ENCODE data around the gene MACROD1.

- TF ChIP-seq CTCF (IDR thresholded peaks at IDR 0.05) = no peak
- TF ChIP-seq POLR2A (IDR thresholded peaks at IDR 0.05) = no peak
Measured at GRCh38 chr11:63952570-63952969, 213.3 kb downstream of the MACROD1 start.
